ENCODE results near the gene PRUNE1.

PRUNE1 gene

GRCh38 chr1:151008244-151009205 is at the start of gene PRUNE1:
PRUNE1 (plus strand) TSS chr1:151008449; CDS start chr1:151008633, 184 bp downstream.
- peak; percentile 96 to 98 for DNase-seq

GRCh38 chr1:150960646-150961045 is 47.6 kb upstream of the PRUNE1 start:
- DNase-seq = no peak

- DNase-seq = no peak
These were observed 46.5 kb upstream of the PRUNE1 start for GRCh38 chr1:150961756-150962155.

GRCh38 chr1:150963321-150964163 is 44.7 kb upstream of the PRUNE1 start:
- DNase-seq = no peak

GRCh38 chr1:150964164-150964489 is 44.1 kb upstream of the PRUNE1 start:
- DNase-seq = no peak

GRCh38 chr1:150965605-150966004 is 42.6 kb upstream of the PRUNE1 start:
- no peak for DNase-seq

- DNase-seq = no peak
These were observed 42.2 kb upstream of the PRUNE1 start for GRCh38 chr1:150966011-150966410.

- DNase-seq = no peak
These were observed 40.3 kb upstream of the PRUNE1 start for GRCh38 chr1:150967936-150968335.

GRCh38 chr1:150968491-150968890 is 39.8 kb upstream of the PRUNE1 start:
- no peak for DNase-seq

GRCh38 chr1:150969626-150970025 is 38.6 kb upstream of the PRUNE1 start:
- no peak for DNase-seq

GRCh38 chr1:150970808-150971582 is 37.3 kb upstream of the PRUNE1 start:
- DNase-seq = no peak

GRCh38 chr1:150971583-150972416 is 36.4 kb upstream of the PRUNE1 start:
- no peak for DNase-seq

- no peak for DNase-seq
These were observed 35.8 kb upstream of the PRUNE1 start for GRCh38 chr1:150972417-150972940.

- no peak for DNase-seq
These were observed 34.9 kb upstream of the PRUNE1 start for GRCh38 chr1:150973258-150973835.

- DNase-seq = no peak
These were observed 34.2 kb upstream of the PRUNE1 start for GRCh38 chr1:150973836-150974579.

GRCh38 chr1:150974580-150975478 is 33.4 kb upstream of the PRUNE1 start, which contains the start of gene CERS2:
CERS2 (minus strand) TSS chr1:150974835; CDS start chr1:150969090, 5,745 bp downstream.
- peak; percentile 40 to 76 for DNase-seq

- DNase-seq = no peak
These were observed 31.8 kb upstream of the PRUNE1 start for GRCh38 chr1:150976401-150976821.

- DNase-seq = no peak
These were observed 31.2 kb upstream of the PRUNE1 start for GRCh38 chr1:150976879-150977694.

All from NCI-H446 (cell line).